ENCODE data around the gene TTC8.
"Not testable (repeated sequence)": the region's sequence is repeated elsewhere in the genome, so short reads cannot be mapped to it uniquely, and the experiment has no call there.

- TF ChIP-seq ZNF274 (IDR thresholded peaks at IDR 0.05; ENCODE audit: low read depth, low read length); YY1 (IDR thresholded peaks at IDR 0.05; ENCODE audit: insufficient read depth, insufficient read length); SUZ12 (IDR thresholded peaks at IDR 0.05; ENCODE audit: extremely low read depth, insufficient read depth, insufficient read length): not testable (repeated sequence)
Observed at GRCh38 chr14:88789573-88789972, 34.9 kb upstream of the TTC8 start.
